Right renal cortex interstitium (tissue), 3 donors: ENCODE measurements around the gene ZNRF1. TPM values are rescaled to one million over a fixed set of nuclear protein-coding genes. Genes with fewer than 3 reads are reported as not detected.

Experiments used
- DNase-seq, 3 donors: peaks; one replicate each; pipeline ENCODE4 v3.0.0-alpha.2; 2013; ENCODE audit warnings: low read depth in 3 of 3, low spot score in 2 of 3
- polyA plus RNA-seq, 3 donors: library from polyadenylated mRNA; unstranded; fragments of 120-200 nt; gene quantifications; one replicate each; pipeline ENCODE4 v1.2.1, GENCODE V29; 2013; ENCODE audit not compliant: insufficient read length in 3 of 3

Gene ZNRF1
- polyA plus RNA-seq, 3 donors: 28.7 to 29.0 (median 28.7) TPM

DNA sequence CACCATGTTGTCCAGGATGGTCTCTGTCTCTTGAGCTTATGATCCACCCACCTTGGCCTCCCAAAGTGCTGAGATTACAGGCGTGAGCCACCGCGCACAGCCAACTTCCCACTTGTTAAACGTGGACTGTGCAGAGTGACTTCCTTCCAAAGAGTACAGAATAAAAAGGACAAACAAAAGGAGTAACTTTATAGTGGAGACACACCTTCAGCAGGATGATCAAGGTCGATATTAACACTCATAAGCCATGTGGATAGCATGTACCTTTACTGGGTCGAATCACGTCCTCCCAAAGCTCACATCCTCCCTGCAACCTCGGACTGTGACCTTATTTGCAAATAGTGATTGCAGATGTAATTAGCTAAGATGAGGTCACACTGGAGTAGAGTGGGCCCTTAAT lies 139.4 kb downstream of the ZNRF1 start:
- DNase-seq: no peak

DNA sequence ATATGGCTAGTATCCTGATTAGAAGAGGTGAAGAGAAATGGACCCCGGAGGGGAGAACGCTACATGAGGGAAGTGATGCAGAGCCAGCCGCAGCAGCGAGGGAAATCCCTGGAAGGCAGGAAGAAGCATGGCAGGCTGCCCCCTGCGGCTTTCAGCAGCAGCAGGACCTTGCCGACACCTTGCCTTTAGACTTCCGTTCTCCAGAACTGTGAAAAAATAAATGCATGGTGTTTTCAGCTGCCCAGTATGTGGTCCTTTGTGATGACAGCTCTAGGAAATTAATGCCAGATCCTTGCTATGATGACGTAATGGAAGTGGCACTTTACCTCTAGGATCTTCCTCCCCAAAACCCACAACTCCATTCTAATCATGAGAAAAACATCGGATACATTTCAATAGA lies 139.8 kb downstream of the ZNRF1 start:
- DNase-seq: no peak

DNA sequence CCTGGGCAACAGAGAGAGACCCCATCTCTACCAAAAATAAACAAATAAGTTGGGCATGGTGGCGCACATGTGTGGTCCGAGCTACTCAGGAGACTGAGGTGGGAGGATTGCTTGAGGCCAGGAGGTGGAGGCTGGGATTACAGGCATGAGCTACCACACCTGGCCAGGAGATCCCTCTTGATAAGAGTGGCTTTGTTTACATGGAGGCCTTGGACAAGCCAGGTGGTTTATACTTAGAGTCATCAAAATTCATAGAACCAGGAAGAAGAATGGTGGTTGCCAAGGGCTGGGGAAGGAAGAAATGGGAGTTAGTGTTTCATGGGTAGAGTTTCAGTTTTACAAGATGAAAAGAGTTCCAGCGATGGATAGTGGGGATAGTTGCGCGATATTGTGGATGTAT lies 140.7 kb downstream of the ZNRF1 start:
- no peak for DNase-seq

DNA sequence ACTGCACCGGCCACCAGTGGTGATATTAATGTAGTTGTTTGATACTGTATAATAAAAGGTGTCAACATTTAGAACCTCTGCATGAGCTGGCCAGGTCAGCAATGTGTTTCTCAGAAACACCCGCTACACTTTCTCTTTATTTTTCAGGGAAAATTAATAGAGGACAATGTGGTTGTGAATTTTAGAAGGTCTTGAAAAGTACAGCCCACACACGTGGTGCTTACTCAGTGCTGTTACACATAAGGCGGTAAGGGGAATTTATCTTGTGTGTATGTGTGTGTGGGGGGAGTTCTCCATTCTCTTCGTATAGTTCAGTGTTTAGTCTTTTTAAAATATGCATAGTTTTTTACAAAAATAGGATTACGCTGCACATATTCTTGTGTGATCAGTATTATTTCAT lies 145.1 kb downstream of the ZNRF1 start:
- no peak for DNase-seq

DNA sequence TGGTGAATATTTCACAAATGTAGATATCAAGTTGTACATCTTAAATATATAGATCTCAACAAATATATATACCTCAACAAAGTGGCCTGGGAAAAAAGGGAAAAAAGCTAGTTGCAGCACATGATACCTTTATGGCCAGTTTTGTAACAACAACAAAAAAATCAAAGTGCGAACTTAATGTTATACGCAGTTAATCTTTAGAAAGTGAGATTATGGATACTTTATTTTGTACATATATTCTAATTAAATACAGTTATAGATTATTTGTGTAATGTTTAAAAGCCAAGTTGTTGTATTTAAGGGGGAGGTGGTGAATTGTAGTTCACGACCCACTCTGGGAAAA lies 149.1 kb downstream of the ZNRF1 start:
- DNase-seq: no peak

DNA sequence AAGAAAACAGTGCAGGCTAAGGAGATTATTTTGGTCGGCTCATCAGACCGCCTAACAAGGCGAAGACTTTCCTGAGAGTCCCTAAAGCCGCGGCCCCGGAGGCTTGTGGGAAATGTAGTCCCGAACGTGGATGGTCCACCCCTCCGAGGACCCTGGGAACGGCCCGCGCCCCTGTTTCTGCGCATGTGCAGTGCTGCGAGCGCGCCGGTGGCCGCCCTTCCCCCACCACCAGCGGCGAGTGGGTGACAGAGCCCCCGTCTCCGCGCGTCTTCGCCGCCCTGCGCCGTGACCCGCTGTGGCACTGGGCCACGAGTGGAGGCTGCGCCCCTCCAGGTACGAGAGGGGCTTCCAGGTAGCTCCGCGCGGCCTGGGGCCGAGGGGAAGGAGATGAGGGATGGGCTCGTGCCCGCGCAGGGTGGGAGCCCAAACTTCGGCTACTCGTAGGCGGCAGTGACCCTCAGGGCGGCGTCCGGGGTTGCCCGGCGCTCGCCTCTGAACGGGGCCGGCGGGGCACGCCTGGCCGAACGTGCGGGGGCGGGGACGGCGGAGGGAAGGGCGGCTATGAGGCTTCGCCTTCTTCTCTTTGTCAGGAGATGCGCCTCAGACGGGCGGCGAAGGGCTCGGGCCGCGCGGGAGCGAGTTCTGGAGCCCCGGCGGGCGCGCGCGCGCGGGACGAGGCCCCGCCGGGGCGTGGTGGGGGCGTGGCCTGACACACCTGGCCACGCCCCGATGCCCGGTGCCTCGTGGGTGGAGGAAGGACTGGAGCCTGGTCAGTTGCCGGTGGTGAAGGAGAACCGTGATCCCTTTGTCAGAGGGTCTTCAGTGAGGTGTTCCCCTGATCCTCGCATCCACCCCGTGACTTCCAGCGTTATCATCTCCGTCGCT lies 149.7 kb downstream of the ZNRF1 start, which contains the start of gene ZFP1:
TSS of gene ZFP1 (plus strand) at position 214 of the 885 bp plus-strand sequence. CDS start 4,428 bp downstream, outside the sequence.
- peak; percentile 74 to 87 (median 82) for DNase-seq

DNA sequence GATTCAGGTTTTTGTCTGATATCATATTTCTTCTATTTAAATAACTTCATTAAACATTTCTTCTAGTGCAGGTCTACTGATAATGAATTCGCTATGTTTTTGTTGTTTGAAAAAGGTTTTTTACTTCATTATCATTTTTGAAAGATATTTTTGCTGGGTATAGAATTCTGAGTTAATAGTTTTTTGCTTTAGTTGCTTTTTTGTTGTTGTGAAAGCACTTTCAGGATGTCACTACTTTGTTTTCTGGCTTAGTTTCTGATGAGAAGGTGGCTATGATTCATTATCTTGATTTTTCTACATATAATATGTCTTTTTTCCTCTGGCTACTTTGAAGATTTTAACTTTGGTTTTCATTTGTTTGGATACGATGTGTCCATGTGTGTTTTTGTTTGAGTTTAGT lies 153.0 kb downstream of the ZNRF1 start:
- no peak for DNase-seq

DNA sequence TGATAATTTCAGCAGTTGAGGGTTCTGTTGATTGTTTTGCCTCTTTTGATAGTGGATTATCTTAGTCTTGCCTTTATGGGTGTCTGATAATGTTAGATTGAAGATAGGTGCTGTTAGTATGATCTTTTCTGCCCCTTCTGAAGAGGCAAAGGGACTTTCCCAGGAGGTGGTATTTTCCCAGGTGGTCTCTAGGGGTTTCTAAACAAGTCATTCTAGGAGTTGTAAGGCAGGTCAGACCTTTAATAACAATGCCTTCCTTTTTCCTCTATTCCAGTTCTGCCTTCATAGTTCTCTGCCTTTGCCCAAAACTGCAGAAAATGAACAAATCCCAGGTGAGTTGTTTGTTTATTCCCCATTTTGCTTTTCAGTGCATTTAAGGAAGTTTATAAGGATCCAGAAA lies 153.8 kb downstream of the ZNRF1 start:
- no peak for DNase-seq

DNA sequence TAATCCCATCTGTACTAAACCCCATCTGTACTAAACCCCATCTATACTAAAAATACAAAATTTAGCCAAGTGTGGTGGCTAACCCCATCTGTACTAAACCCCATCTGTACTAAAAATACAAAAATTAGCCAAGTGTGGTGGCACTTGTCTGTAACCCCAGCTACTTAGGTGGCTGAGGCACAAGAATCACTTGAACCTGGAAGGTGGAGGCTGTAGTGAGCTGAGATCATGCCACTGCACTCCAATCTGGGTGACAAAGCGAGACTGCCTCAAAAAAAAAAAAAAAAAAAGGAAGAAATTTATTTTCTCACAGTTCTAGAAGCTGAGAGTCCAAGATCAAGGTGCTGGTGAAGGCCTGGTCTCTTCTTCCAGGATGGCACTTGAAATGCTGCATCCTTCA lies 161.6 kb downstream of the ZNRF1 start:
- no peak for DNase-seq

Other genes starting within 250 kb of the ZNRF1 start
- gene FA2H, start 224.2 kb upstream of the ZNRF1 start, polyA plus RNA-seq: 1 to 10 TPM; 2.6 to 3.8 (median 3.1) TPM
- gene WDR59, start 13.9 kb upstream of the ZNRF1 start, polyA plus RNA-seq: 10 to 100 TPM; 79.0 to 82.1 (median 79.1) TPM
- 1 to 10 TPM; 4.9 to 5.7 (median 5.7) TPM for gene LDHD, start 117.8 kb downstream of the ZNRF1 start, polyA plus RNA-seq
- gene ZFP1, start 149.5 kb downstream of the ZNRF1 start, polyA plus RNA-seq: 10 to 100 TPM; 25.5 to 28.9 (median 28.8) TPM
- not detected for gene CTRB2, start 208.1 kb downstream of the ZNRF1 start, polyA plus RNA-seq
- not detected for gene CTRB1, start 220.0 kb downstream of the ZNRF1 start, polyA plus RNA-seq